Subcutaneous abdominal adipose tissue (tissue), 5 donors: ENCODE measurements around the gene MOV10.
"Not testable (repeated sequence)": the region's sequence is repeated elsewhere in the genome, so short reads cannot be mapped to it uniquely, and the experiment has no call there.

ENCODE experiments used
- H3K27ac ChIP-seq: one replicate; pipeline ENCODE4 v1.7.0; 2013; ENCODE audit warnings: low read depth, mild to moderate bottlenecking, inconsistent platforms, low read length, moderate library complexity
- H3K27me3 ChIP-seq, 5 donors: one replicate each; pipeline ENCODE4 v1.7.0; 2013; ENCODE audit warnings: low read length in 5 of 5, inconsistent platforms in 1 of 5; ENCODE audit not compliant: control insufficient read depth in 5 of 5, insufficient read depth in 4 of 5
- H3K36me3 ChIP-seq, 5 donors: one replicate each; pipeline ENCODE4 v1.7.0; 2013; ENCODE audit warnings: low read length in 5 of 5; ENCODE audit not compliant: control insufficient read depth in 5 of 5, insufficient read depth in 5 of 5
- H3K4me1 ChIP-seq, 5 donors: one replicate each; pipeline ENCODE4 v1.7.0; 2013; ENCODE audit warnings: low read length in 5 of 5, mild to moderate bottlenecking in 3 of 5, moderate library complexity in 1 of 5; ENCODE audit not compliant: control insufficient read depth in 5 of 5, insufficient read depth in 5 of 5
- H3K4me3 ChIP-seq, 5 donors: one replicate each; pipeline ENCODE4 v1.7.0; 2013; ENCODE audit warnings: low read length in 5 of 5, low read depth in 1 of 5
- H3K9ac ChIP-seq, 5 donors: one replicate each; pipeline ENCODE4 v1.7.0; 2013; ENCODE audit warnings: low read length in 5 of 5, mild to moderate bottlenecking in 4 of 5, moderate library complexity in 3 of 5
- H3K9me3 ChIP-seq, 5 donors: one replicate each; pipeline ENCODE4 v1.7.0; 2013; ENCODE audit warnings: low read length in 5 of 5; ENCODE audit not compliant: control insufficient read depth in 5 of 5
- donor health status: healthy.
- donor health status: healthy.
- donor health status: healthy.
- donor health status: healthy.
- donor health status: healthy.

The MOV10 gene

DNA sequence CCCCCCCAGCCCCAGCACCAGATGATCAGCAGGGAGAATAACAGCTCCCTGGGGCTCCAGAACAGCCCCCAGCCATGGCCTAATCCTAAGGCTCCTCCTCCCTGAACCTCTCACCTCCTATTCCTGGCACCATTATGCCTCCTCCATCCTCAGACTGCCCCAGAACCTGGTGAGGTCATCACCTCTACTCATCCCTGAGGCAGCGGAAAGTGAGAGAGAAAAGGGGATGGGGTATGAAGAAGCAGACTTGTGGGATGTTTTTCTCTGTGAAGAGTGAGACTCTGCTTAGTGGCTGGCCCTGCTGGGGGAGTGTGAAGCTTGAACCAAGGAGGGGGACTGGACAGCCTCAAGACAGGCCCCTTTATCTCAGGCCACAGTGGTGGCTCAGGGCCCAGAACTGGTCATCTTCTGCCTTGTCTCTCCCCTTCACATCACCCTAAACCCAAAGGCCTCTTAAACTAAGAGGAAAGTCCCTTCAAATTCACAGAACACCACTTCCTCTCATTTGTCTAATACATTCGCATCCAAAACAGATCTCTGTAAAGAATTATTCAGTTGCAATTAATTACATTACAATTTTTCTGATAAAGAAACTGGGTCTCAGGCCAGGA is 42.9 kb downstream of the MOV10 start:
- H3K36me3 ChIP-seq, result no peaks in the 10 kb centered on the region
- H3K9ac ChIP-seq, result no peak overlapping the region
- no peak overlapping the region for H3K27ac ChIP-seq
- no peaks in the 10 kb centered on the region for H3K9me3 ChIP-seq
- peaks cover 0 to 9% (median 4%) of the 10 kb centered on the region in 5 donors for H3K27me3 ChIP-seq
- peaks cover 4 to 36% (median 30%) of the 10 kb centered on the region in 5 donors for H3K4me1 ChIP-seq
- H3K4me3 ChIP-seq, result no peak overlapping the region

DNA sequence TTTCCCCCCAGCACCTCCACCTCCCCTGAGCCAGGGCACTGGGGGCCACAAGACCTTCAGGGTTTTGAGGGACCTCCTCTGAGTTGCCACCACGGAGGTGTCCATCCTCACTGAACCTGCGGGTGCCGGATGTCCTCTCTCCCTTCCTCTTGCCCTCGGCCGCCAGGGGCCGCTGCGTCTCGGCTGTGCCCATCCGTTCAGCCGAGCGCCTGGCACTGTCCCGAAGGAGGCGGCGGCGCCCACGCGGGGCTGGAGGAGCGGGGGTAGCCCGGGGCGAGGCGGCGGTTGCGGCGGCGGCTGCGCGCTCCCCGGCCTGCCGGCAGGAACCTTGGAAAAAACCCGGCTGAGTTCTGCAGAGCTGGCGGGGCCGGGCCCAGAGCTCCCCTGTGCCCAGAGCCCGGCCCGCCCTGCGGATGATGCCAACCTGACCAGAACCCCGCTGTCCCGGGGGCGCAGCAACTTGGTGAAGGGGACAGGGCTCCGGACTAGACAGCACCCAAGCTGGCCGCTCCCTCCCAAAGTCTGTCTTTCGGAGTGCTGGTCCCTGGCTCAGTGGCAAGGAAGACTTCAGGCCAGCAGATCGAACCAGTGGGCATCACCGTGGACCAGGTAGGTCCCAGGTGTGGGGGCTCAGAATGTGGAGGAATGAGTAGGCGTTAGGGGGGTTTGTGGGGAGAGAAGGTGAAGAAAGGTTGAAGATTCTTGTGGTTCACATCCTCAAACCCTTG is 44.4 kb downstream of the MOV10 start:
- Histone ChIP-seq H3K27ac (no peak overlapping the region), H3K9me3 (no peaks in the 10 kb centered on the region), H3K4me3 (peak overlapping the region in 2 of 5 donors; percentile 13 to 43), H3K4me1 (peaks cover 2 to 40% (median 35%) of the 10 kb centered on the region in 5 donors), H3K36me3 (no peaks in the 10 kb centered on the region), H3K27me3 (peaks cover 7 to 16% (median 9%) of the 10 kb centered on the region in 5 donors), H3K9ac (no peak overlapping the region)

DNA sequence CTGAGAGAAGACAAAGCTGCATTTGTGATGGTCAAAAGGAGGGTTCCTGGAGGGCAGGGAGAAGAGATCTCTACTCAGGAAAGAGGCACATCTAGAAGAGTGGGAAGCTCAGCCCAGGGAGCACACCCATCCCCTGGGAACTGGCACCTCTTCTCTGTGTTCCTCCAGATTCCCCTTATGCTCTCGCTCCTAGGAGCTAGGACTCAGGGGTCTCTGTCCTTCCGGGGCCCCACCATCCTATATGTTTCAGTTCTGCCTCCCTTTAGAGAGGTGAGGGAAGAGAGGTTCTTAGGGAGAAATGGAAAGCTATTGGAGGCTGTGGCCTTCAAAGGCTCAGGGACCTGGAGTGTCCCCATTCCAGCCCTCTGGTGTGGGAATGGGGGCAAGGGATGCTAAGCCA is 45.2 kb downstream of the MOV10 start:
- peaks cover 8 to 16% (median 9%) of the 10 kb centered on the region in 5 donors for H3K27me3 ChIP-seq
- no peaks in the 10 kb centered on the region for H3K36me3 ChIP-seq
- no peak overlapping the region for H3K4me3 ChIP-seq
- peaks cover 0 to 32% (median 27%) of the 10 kb centered on the region in 5 donors for H3K4me1 ChIP-seq
- no peak overlapping the region for H3K27ac ChIP-seq
- H3K9ac ChIP-seq, result no peak overlapping the region
- no peaks in the 10 kb centered on the region for H3K9me3 ChIP-seq

DNA sequence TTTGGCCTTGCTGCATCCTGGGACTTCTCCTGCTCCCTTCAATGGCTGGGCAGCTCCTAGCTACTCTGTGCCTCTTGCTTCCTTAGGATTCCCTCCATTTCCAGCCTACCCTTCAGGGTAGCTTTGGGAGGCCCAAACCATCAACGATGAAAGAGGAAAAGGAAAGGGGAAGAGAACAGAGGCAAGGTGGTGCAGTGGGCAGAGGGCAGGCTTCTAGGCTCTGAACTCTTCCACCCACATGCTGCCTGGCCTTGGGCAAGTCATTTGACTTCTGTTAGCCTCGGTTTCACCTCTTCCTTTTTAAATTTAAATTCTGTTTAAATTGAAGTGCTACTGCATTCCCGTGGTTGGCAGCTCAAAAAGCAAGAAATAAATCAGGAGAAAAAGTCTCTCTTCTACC is 46.3 kb downstream of the MOV10 start:
- Histone ChIP-seq H3K9ac (no peak overlapping the region), H3K4me1 (peaks cover 0 to 24% (median 19%) of the 10 kb centered on the region in 5 donors), H3K27me3 (peaks cover 8 to 16% (median 9%) of the 10 kb centered on the region in 5 donors), H3K9me3 (no peaks in the 10 kb centered on the region), H3K36me3 (no peaks in the 10 kb centered on the region), H3K27ac (no peak overlapping the region), H3K4me3 (no peak overlapping the region)

DNA sequence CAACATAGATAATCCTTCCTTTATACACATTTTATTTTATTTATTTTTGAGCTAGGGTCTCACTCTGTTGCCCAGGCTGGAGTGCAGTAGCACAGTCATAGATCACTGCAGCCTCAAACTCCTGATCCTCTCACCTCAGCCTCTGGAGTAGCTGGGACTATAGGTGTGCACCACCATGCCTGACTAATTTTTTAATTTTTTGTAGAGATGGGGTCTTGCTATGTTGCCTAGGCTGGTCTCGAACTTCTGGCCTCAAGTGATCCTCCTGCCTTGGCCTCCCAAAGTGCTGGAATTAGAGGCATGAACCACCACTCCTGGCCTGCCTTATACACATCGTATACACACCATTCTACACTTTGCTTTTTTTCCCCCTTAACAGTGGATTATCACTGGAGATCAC is 46.8 kb downstream of the MOV10 start:
- H3K27me3 ChIP-seq, result peaks cover 8 to 16% (median 9%) of the 10 kb centered on the region in 5 donors
- not testable (repeated sequence) for H3K36me3 ChIP-seq

DNA sequence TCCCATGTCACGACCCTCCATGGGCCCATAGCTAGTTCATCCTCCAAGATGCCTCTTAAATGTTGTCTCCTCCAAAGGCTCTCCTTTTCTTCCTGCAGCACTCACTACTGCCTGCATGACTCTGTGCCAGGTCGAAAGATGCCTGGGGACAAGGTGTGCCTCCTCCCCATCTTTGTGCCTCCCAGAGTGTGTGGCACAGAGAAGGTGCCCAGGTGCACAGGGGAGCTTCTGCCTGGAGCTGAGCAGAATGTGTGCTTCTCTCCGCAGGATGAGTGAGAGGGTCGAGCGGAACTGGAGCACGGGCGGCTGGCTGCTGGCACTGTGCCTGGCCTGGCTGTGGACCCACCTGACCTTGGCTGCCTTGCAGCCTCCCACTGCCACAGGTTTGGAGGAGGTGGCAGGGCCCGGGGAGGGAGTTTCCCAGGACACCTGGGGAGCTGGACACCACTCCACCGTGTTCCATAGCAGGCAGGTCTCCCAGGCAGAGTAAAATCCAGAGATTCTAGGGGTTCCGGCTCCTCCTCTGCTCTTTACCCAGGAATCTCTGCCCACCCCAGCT is 47.6 kb downstream of the MOV10 start:
- no peak overlapping the region for H3K27ac ChIP-seq
- H3K27me3 ChIP-seq, result peaks cover 8 to 16% (median 9%) of the 10 kb centered on the region in 5 donors
- H3K4me3 ChIP-seq, result no peak overlapping the region
- H3K36me3 ChIP-seq, result no peaks in the 10 kb centered on the region
- H3K4me1 ChIP-seq, result peaks cover 0 to 19% (median 13%) of the 10 kb centered on the region in 5 donors
- H3K9ac ChIP-seq, result no peak overlapping the region
- no peaks in the 10 kb centered on the region for H3K9me3 ChIP-seq

More for the DNA sequence above, 46.8 kb downstream of the MOV10 start:
- H3K9me3 ChIP-seq, H3K9ac ChIP-seq, H3K4me3 ChIP-seq, H3K27ac ChIP-seq: not testable (repeated sequence)
- peaks cover 0 to 19% (median 15%) of the 10 kb centered on the region in 5 donors for H3K4me1 ChIP-seq

DNA sequence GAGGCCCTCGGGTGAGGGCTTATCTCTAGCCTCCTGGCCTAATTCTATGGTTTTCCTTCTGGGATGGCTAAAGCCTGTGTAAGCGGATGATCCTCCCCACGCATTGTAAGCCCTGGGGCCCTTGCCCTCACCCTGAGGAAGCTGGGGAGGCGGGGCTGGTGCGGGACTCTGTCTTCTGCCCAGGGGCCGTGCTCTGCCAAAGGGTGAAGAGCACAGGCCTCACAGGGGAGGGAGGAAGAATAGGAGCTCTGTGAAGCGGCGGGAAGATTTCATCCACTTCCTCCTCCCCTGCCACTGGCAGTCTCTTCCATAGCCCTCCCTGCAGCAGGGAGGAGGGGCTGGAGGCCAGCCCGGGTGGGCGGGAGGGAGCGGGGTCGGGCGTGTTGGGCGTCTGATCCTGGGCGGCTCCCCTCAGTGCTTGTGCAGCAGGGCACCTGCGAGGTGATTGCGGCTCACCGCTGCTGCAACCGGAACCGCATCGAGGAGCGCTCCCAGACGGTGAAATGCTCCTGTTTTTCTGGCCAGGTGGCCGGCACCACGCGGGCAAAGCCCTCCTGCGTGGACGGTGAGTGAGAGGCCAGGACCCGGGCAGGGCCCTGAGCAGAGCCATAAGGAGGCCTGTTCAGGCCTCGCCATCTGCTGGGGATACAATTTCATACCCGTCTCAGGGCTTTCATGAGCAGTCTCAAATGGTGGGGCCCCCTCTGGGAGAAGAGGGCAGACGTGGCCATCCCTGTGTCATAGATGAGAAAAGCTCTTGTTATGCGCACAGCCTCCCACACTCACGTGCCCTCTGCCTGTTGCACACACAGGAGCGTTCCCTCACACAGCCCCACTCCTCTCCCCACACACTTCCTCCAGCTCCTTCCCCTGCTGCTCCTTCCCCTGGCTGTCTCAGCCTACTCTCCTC is 48.4 kb downstream of the MOV10 start:
- Histone ChIP-seq H3K27ac (no peak overlapping the region), H3K27me3 (peaks cover 8 to 16% (median 9%) of the 10 kb centered on the region in 5 donors), H3K9me3 (no peaks in the 10 kb centered on the region), H3K4me3 (peak overlapping the region in 3 of 5 donors; percentile 17 to 38 (median 30)), H3K9ac (peak overlapping the region in 1 of 5 donors; percentile 20), H3K4me1 (peaks cover 0 to 19% (median 13%) of the 10 kb centered on the region in 5 donors), H3K36me3 (no peaks in the 10 kb centered on the region)

DNA sequence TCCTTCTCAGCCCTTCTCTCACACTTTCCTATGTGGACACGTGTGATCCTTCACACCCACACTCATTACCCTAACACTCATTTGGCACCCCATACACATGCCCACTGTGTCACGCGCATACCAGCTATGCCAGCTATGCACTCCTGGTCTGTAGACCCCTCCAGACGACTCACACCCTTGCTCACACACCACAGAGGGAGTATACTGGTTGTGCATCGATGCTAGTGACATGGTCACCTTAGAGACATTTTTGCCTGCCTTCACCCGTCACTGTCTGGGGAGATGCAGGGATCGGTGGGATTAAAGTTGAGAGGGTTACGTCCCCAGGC is 49.0 kb downstream of the MOV10 start:
- H3K36me3 ChIP-seq, result no peaks in the 10 kb centered on the region
- H3K27me3 ChIP-seq, result peaks cover 8 to 16% (median 9%) of the 10 kb centered on the region in 5 donors
- no peak overlapping the region for H3K9ac ChIP-seq
- peak overlapping the region in 1 of 5 donors; percentile 30 for H3K4me3 ChIP-seq
- no peaks in the 10 kb centered on the region for H3K9me3 ChIP-seq
- H3K4me1 ChIP-seq, result peaks cover 0 to 18% (median 12%) of the 10 kb centered on the region in 5 donors
- H3K27ac ChIP-seq, result no peak overlapping the region

DNA sequence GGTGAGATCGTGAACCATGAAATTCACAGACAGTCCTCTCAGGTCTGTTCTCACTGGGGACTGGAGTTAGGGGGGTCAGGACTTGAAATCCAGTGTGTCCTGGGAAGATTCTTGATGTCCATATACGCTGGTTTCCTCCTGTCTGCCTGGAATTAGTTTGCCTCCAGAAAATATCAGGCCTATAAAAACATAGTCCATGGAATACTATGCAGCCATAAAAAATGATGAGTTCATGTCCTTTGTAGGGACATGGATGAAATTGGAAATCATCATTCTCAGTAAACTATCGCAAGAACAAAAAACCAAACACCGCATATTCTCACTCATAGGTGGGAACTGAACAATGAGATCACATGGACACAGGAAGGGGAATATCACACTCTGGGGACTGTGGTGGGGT is 49.8 kb downstream of the MOV10 start:
- Histone ChIP-seq H3K27me3 (peaks cover 6 to 14% (median 9%) of the 10 kb centered on the region in 5 donors), H3K4me1 (peaks cover 0 to 11% (median 7%) of the 10 kb centered on the region in 5 donors)
- not testable (repeated sequence) for H3K27ac ChIP-seq, H3K9me3 ChIP-seq, H3K9ac ChIP-seq, H3K36me3 ChIP-seq, H3K4me3 ChIP-seq
